Measurements from ENCODE around the gene STARD13. TPM values are rescaled to one million over a fixed set of nuclear protein-coding genes. Genes with fewer than 3 reads are reported as not detected.
"Not testable (repeated sequence)": the region's sequence is repeated elsewhere in the genome, so short reads cannot be mapped to it uniquely, and the experiment has no call there.

The STARD13 gene
- total RNA-seq, 1 donor from 2014 or later, result 50.1 TPM

DNA sequence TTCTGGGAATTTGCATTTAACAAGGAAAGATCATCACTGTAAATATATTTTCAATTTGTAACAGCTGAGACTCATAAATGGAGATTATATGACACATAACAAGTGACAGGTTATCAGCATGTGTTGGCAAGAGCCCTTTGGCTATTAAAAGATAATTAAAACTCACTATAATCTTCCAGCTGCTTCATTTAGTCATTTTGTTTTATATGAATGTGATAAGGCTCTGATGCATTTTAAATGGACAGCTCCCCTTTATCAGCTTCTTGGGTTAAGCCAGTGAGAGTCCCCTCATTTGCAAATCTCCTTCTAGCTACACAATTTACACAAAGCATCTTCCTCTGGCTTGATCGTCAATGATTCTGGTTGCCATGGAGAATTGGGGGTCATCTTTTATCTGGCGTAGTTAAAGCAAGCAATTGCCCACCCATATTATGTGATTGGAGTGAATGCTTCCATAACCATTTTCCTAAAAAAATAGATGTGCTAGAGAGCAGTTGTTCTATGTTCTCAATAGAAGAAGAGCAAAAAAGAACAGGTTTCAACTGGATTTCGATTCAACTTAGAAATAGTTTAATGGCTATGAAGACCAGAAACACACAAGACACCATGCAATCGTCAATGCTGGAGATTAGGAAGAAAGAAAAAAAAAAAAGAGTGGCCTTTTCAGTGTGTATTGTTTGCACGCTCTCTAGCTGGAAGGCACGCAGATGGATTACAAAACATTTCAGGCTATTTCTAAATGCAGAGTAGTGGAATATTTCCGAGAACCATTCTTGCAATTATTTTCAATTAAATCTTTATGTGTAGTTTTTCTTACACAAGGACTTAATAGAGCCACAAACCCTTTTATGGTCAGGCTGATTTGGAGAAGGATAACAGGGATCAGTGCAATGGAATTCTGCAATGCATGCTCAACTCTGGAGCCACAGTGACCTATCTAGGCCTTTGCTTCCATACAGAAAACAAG, 27.4 kb downstream of the STARD13 start:
- no peak for DNase-seq (ENCODE audit: low spot score)

DNA sequence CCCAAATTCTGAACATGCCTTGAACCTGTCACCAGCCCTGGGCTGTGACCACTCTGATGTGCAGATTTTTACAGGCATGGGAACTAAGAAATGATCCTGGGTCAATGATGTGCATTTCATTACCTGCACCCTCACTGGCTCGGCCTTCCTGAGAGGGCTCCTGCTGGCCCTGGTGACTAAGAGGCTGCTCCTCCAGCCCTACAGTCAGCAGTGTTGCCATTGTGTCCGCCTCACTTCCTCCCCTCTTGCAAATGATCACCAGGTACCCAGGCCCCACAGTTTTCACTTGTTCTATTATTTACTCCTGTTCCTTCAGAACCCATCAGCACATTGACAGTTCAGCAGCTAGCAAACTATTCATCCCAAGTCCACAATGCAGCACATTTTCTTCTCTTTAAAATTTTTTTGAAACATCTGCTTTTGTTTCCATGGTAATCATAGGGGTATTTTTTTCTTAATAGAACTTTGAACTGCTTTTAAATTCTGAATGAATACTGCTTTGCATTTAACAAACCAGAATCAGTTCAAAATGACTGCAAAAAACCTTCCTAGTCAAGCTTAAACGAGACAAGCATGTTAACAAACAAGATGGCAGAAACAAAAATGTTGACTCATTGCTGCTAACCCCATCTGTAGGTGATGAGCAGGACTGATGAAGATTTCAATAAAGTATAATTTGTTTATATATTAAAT, 29.3 kb downstream of the STARD13 start:
- no peak for DNase-seq (ENCODE audit: low spot score)

DNA sequence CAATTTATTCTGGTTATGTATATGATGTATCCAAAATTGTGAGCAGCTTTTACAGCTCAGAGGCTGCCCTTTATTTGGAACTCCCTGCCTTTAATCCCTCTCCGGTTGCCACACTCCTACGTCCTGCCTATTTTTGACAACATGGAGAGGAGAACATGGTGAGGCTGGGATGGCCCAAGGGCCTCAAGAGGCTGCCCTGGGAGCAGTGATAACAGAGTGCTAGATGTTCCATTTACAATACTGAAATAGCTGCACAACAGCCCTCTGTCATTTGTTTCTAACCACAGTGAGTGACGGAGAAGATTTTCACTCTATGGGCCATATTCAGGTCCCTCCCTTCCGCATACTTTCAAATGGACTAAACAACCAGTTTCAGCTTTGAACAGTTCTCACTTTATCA, 33.4 kb downstream of the STARD13 start:
- no peak for DNase-seq (ENCODE audit: low spot score)

DNA sequence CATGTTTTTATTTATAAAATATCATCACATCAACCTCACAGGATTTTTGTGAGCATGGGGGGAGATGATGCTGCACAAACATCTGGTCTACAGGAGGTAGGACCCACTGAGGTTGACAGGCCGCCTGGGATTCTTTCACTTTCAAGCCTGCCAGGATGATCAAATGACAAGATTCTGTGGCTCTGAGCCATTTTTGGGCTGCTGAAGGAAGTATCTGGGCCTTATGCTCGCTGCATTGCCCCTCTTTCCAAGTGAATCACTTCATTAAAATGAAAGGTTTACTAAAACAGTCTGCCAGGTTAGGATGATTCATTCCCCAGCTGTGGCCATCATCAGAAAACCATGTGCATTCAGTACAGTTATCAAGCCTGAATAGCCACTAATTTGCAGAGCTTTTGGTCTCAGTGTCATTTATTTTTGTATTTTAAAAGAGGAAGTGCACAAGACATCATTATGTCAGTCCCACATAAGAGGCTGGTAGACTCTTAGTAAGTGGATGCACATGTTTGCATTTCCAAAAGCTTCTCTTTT, 34.4 kb downstream of the STARD13 start:
- DNase-seq (ENCODE audit: low spot score), result no peak

DNA sequence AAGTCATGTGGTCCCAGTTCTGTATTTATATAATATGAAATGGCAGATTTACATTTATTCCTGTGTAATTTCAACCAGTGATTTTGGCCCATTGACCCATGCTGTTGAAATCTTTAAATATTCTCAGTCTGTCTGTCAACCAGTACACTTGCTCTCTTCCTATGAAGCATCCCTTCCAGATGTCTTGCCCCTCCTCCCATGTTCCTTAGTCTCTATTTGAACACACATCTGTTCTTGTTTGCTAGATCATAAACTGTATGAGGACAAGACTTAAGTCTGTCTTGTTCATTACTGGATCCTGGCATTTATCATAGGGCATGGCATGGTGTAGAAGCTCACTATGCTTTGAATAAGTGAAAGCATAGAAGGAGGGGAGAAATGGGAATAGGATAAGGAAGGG, 34.9 kb downstream of the STARD13 start:
- no peak for DNase-seq (ENCODE audit: low spot score)

DNA sequence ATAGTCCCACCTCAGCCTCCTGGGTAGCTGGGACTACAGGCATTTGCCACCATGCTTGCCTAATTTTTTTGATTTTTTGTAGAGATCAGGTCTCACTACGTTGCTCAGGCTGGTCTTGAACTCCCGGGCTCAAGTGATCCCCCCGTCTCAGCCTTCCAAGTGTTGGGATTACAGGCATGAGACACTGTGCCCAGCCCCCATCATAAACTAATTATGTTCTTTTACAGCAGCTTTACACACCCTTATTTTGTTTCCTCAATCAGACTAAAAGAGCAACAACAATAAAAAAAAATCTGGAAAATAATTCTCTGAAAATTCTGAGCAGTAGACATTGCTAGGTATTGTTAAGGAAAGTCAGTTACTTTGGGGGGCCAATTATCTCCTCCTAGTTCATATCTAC, 35.7 kb downstream of the STARD13 start:
- DNase-seq (ENCODE audit: low spot score), result no peak

DNA sequence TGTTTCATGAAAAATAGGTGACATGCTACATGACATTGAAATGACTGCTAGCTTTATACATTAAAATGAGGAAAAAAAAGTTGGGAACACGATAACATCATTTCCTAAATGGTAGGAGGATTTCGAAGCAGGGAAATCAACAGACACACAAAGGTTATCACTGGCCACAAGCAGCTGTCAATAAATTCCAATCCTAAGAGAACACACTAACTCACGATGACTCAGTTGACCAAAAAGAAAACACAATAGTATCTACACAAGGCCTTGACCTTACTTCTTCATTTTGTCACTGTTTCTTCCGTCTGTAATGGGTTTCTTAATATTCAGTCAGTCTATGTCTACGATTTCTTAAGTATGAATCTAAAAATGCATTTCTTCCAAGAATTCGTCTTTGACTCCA, 36.5 kb downstream of the STARD13 start:
- no peak for DNase-seq (ENCODE audit: low spot score)

DNA sequence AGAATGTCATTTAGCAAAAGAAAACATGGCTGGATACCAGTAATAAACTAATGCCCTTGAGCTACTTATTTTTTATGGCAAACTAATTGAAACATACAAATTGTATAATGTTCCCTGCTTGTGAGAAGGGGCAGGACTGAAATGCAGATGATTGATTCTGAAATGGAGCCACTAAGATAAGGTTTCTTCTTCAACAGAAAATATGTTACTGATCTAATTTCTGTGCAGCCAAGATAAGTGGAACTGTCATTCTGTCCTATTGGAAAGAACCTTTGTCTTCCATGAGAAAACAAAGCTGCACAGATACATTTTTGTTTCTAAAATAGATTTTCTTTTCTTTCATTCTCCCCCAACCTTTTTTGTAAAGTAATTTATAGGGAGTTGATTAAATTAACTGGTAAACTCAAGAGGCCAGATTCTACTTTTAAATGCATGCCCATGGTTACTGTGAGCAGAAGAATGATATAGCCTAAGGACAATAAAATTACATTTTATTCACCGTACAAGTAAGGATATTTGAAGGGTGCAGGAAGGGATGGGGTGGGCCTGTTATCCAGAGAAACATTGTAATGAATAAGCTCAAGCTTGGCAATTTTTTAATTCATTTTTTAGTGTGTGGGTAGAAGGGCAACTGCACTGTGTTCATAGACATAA, 39.9 kb downstream of the STARD13 start:
- no peak for DNase-seq (ENCODE audit: low spot score)

DNA sequence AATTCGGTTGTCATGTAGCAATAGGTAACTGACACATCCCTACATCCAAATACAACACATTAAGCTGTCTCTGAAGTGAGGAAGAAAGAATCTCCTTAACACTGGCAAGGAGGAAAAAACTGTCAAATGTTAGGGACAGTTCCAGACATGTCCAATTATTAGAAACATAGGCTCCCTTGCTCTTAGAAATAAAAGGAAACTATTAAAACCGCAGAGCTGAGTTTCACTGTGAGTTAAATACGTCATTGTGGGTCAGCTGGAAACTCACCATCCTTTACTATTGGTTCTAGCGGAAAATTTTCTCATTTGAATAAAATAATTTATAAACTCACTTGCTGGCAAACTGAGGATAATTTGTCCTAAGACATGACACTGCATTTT, 40.7 kb downstream of the STARD13 start:
- DNase-seq (ENCODE audit: low spot score), result no peak

DNA sequence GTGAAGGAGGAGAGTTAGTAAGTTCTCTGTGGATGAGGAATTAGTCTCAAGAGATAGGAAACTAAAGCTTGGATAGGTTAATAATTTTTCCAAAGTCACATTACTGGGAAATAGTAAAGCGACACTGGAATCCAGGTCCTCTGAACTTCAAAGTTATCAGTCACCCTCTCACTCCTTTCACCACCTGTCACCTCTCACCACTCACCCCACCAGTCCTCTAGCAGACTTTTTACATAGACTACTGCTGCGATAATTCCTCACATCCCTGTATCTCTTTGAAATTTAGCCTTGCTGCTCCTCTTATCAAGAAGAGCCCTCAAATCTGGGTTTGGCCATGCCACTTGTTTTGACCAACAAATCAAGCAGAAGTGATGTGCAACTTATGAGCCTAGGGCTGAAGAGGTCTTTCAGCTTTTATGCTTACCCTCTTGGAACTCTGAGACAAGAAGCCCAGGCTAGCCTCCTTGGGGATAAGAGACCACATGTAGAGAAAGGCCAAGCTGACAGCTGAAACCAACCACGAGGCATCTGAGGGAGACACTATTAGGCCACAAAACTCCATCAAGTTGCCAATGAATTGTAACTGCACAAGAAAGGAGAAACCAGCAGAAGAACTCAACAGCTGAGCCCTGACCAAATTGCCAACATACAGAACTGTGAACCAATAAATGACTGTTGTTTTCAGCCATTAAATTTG, 41.2 kb downstream of the STARD13 start:
- no peak for DNase-seq (ENCODE audit: low spot score)

DNA sequence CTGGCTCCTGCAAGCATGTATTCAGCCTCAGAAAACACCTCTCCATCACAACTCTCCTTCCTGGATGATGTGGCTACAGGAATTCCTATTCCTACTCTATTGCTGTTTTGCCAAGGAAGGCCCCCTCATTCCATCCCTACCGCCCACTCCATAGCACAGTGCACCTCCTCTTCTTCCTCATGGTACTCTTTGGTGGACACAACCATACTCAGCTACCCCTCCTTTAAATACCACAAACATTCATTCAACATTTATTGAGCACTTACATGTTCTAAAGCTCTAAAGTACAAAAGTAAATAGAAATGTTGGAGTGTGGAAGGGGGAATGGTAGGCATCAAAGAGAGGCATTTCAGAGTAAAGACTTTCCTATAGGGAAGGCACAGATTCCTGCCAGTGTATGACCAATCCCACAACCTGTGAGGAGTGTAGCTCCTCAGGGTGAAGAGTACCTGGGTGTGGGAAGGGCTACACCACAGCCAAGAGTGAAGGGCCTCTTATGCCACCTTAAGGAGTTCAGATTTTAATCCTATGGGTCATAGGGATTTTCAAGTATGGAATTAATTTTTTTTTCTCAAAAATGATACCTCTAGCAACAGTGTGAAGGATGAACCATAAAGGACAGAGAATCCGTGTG, 42.5 kb downstream of the STARD13 start:
- no peak for DNase-seq (ENCODE audit: low spot score)

DNA sequence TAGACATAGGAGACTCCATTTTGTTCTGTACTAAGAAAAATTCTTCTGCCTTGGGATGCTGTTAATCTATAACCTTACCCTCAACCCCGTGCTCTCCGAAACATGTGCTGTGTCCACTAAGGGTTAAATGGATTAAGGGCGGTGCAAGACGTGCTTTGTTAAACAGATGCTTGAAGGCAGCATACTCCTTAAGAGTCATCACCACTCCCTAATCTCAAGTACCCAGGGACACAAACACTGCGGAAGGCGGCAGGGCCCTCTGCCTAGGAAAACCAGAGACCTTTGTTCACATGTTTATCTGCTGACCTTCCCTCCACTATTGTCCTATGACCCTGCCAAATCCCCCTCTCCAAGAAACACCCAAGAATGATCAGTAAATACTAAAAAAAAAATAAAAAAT, 43.2 kb downstream of the STARD13 start:
- not testable (repeated sequence) for DNase-seq (ENCODE audit: low spot score)

DNA sequence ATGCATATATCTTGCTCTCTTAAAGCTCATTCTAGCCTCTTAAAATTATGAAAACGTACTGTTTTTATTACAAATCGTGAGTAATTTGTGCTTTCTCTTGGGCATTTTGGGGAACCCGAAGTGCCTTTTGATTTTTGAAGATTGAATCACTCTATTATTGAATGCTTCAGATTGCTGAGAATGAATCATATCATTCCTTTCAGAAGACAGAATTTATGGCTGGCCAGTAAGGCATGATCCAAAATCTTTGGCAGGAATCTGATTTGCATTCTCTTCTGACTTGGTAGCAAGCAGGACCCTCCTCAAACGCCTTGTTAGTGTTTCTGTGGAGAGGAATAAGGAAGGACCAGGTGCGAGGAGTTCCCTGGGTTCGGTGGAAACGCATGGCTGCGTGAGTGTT, 49.5 kb downstream of the STARD13 start:
- DNase-seq (ENCODE audit: low spot score), result no peak

DNA sequence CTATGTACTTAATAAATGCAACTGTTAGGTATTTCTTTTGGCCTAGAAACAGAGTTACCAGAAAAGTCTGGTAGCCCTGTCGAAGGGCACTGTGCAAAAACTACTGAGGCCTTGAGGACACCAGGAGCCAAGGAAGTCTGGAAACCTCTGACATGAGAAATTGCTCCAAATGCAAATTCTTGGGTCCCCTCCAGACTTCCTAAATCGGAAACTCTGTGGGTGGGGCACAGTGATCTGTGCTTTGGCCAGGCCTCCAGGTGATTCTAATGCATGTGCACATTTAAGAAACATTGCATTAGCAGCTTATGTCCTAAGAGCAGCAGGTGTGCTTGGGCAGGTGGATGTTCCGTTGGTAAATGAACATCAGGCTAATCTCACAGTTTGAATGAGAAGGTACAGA, 50.0 kb downstream of the STARD13 start:
- no peak for DNase-seq (ENCODE audit: low spot score)

DNA sequence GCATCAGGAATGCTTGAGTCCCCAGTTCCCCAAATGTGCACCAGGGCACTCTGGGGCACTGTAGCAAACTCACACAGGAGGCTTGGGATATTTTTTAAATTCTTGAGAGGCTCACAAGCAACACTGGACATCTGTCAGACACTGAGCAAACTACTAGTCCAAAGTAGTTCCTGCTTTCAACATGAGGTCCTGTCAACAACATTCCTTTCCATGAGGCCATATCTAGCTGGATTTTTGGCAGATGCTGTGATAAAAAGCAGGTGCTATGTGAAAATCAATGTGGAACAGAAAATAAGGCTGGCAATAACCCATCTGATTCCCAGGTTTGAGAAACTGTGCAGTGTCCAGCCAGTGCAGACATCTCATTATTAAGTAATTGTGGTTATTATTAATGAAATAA, 50.5 kb downstream of the STARD13 start:
- DNase-seq (ENCODE audit: low spot score), result no peak

DNA sequence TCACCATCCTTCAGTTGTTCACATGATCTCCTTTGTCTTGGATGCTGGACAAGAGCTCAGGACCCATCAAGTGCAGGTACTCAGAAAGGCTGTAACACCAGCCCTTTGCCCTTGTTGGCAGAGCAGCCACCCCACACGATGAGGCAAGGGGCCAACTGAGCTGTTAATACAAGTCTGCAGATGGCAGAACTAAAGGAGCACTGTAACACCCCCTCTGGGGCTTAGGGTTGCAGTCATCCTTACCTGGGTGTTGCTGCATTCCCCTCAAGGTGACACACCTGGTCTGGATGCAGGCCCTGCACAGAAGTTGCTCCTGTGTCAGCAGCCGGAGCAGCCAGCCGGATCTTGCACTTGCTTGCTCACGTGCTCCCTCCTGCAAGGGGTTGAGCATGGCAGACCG, 52.0 kb downstream of the STARD13 start:
- DNase-seq (ENCODE audit: low spot score), result no peak

DNA sequence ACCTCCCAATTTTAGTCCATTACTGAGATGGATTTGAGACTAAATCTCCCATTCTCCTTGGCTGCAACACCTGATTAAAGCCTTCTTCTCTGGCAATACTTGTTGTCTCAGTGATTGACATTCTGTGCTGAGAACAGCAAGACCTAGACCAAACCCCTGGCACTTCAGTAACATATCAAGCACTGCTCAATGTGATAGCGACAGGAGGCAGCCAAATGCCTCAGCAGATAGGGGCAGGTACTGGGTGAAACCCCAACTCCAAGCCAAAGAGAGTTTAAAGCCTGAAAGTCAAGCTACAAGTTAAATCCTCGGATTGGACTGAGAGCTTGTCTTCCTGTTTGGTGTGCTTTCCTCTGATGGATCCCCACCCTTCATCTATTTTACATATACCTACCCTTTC, 52.7 kb downstream of the STARD13 start:
- no peak for DNase-seq (ENCODE audit: low spot score)

DNA sequence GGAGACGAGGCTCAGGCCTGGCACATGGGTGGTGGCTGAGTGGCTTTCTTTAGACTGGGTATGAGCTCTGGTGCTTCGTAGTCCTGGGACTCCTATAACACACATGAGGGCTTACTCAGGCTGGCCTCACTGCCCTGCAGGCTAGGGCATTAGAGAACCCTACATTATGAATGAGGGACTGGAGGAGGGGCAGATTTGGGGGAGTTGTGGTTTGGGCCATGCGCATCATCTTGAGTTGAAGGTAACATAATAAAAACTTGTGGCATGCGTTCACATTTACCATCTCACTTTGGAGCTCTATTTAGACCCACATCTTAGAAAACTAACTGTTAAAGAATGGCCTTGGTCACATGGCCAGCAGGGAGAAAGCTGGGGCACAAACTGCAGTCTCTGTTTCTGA, 54.2 kb downstream of the STARD13 start:
- no peak for DNase-seq (ENCODE audit: low spot score)

DNA sequence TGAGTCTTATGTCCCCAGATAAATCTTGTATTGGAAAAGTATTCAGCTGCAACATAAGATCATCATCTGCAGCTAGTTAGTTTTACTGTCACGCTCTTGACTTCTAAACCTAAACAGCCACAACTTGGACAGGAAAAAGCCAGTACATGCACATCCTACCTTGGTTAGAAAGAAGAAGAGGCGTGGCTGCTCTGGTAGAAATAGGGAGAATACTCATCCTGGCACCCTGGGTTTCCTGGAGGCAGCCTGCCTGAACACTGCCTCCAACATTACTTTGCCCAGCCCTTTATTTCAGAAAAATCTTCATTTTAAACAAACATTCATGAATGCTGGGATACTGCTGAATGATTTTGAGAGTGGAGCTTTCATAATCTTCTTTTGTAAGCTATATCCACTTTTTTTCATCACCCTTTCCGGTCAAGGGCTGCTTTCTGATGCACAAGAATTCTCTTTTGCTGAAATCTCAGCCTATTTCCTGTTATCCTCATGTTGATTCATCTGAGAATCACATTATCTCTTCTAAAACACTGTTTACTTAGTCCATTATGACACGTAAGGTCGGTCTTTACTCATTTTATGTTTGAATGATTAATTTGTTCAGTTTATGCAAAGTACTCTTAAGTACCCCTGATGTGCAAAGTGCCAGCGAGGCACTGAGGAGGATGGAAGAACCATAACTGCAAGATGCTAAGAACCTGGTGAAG, 55.2 kb downstream of the STARD13 start:
- no peak for DNase-seq (ENCODE audit: low spot score)

DNA sequence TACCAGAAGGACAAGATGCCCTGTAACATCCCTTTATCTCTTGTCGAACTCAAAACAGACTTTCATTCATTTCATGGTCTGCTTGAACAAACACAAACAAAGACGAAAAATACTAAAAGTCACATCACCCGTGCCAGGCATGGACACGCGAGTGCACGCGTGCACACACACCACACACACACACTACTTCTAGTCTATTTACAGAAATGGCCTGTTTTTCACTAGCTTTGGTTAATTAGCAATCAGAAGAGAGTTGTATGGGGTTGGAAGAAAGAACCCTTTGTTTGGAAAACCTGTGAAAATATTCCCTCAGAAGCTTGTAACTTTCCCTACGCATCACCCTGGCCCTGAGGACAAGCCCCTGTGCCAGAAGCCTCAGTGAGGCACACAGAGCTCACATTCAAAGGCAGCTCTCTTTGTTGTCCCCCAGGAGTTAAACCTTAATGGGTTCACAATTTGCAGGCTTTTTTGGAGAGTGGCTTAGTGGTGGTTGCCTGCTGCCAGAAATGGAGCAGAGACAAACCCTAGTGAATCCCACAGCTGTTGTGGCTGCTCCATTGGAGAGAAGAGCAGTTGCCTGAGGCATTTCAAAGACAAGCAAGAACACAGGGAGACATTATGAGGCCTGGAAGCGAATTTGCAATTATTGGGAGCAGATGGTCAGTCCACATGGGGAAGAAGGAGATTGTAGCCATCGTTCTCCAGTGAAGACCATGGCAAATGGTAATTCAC, 55.9 kb downstream of the STARD13 start:
- DNase-seq (ENCODE audit: low spot score), result no peak

Measured in ureter (tissue), 1 donor.